Cortex of kidney (tissue), 1 donor: ENCODE results near the gene EXOC3L2.
"Not testable (repeated sequence)": the region's sequence is repeated elsewhere in the genome, so short reads cannot be mapped to it uniquely, and the experiment has no call there.

Experiments used
- DNase-seq: peaks from one replicate; lab custom pipeline; 2025; lab: John Stamatoyannopoulos, UW

The EXOC3L2 gene

DNA sequence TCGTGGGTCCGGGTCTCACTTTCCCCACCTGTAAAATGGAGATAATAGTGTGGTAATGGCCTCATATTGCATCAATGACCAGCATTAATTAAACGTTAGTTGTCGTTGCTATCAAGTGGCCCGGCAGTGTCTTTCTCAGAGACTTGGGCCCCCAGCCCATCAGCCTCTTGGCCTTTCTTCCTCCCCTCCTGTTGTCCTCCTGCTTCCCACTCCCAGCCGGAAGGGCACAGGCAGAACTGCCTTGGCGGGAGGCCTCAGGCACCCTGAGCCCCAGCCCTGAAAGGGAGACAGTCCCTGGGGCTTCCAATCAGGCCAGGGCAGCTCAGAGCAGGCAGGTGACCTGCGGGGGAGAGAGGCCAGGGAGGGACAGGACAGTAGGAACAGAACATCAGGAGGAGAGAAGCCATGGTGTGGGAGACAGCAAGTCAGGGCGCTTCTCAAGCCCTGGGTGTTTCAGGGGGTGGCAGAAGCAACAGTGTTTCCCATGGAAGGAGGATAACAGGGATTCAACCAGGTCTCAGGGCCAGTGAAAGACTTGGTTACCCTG, 10.5 kb upstream of the EXOC3L2 start:
- DNase-seq = no peak

DNA sequence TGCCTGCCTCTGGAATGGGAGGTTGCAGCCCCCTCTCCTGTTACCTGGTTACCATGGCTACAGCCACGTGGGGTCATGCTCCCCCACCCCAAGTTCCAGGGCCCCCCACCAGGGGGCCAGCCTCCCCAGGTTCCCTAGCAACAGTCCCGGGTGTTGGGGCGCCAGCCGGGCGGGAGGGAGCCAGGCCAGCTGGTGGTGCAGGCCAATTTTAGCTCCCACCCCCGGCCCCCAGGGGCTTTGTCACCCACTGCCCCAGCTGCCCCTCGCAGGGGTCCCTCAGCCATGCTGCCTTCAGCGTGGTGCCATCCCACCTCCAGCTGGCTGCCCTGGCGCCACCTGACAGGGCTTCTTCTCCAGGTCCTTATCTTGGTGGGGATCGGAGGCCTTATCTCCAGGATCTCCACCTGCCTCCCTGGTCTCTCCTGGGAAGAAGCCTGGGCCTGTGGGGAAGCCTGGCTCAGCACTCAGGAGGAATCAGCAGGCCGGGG, 8.9 kb upstream of the EXOC3L2 start:
- no peak for DNase-seq

DNA sequence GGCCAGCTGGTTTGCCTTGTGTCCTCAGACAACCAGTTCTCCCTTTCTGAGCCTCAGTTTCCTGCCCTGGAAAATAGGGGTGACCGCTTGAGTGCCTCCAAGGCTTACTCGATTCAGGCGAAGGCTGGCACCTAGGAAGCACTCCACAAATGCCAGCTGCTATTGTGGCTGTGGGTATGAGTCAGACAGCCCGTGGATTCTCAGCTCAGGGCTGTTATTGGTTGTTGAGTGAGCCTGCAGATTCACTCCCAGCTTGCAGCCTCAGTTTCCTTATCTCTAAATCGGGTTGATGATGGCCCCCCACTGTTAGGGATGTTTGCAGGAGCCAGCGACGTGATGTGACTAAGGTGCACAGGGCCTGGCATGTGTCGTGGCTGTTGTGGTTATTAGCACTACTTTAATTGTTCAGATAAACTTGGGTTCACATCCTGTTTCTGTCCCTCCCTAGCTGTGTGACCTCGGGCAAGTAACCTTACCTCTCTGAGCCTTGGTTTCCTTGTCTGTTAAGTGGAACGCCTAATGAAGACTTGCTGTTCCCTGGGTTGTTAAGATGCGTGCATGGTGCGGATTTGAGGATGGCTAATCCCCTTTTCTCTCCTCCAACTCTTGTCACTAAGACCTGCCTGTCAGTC, 8.3 kb upstream of the EXOC3L2 start:
- no peak for DNase-seq

DNA sequence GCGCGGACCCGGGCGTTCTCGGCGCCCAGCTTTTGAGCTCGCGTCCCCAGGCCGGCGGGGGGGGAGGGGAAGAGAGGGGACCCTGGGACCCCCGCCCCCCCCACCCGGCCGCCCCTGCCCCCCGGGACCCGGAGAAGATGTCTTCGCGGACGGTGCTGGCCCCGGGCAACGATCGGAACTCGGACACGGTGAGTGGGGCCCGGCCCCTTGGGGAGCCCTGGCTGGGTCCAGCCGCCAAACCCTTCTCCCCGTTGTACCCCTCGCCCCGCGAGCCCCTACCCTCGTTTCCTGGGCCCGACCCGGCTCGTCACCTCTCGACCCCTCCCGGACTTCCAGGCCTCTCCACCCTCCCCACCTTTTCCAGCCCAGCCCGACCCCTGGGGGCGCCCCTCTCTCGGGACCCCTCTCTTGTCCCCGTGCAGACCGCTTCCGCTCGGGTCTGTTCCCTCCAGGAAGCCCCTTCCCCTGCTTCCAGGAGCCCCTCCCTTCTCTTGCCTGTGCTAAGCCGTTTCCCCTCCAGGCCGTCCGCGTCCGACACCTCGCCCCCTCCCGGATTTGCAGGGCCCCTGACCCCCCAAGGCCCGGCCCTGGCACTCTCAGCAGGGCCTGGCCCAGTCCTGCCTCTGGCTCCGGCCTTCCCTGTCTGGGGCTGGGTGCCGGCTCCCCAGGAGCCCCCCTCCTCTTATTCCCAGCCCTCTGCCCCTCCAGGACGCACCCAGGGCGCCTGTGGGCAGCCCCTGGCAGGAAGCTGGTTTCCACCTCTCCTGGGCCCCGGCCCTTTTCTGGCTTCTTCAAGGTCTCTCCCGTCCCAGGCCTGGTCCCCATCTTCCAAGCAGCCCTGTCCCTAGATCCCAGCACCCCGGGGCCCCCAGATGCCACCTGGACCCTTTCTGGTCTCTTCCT, 6.5 kb upstream of the EXOC3L2 start:
- DNase-seq = no peak

DNA sequence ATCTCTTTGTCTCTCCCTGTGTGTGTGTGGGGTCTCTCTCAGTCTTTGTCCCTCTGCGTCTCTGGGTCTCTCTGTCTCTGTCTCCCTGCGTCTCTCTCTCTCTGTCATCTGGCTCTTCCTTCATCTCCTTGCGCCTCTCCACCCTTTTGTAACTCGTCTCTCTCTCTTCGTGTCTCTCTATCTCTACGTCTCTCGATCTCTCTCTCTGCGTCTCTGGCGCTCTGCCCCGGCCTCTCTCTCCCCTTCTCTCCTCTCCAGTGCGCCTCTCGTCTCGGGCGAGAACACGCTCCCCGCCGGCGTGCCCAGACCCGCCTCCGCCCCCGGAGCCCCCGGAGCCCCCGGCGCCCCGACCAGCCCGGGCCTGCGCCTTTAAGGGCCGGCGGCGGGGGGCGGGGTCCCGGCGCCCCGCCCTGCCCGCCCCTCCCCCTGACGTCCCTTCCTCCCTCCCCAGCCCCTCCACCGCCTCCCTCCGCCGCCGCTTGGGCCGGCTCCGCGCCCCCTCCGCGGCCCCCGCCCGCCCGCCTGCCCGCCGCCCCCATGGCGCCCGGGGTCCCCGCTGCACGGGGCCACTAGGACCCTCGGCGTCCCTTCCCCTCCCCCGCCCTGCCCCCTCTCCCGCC, 5.7 kb upstream of the EXOC3L2 start, which contains the start of gene MARK4:
TSS of gene MARK4 (plus strand) at position 440 of the 620 bp plus-strand sequence. CDS start 318 bp downstream, outside the sequence.
- DNase-seq = no peak

DNA sequence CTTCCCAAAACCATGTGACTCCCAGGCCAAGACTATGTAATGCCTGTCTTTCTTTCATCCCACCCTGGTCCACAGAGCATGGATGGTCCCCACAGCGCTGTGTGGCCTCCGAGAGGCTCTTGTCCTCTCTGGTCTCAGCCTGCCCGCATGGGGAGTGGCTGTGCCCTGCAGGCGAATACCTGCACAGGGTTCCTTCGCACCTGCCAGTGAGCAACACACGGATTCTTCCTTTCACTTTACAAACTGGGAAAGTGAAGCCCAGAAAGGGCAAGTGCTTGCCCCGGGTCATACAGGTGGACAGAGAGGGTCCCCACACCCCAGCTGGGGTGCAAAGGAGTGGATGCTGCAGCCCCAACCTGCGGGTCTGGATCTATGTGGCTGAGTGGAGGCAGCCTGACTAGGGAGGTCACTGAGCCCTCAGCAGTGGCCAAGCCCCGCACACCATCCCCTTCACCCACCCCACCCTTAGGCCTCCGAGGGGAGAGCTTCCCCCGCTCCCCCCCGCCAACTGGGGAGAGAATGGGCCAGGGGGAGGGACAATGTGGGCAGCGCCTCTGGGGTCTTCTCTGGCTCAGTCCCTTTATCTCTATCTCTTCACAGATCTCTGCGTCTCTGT, 5.1 kb upstream of the EXOC3L2 start:
- DNase-seq = no peak

DNA sequence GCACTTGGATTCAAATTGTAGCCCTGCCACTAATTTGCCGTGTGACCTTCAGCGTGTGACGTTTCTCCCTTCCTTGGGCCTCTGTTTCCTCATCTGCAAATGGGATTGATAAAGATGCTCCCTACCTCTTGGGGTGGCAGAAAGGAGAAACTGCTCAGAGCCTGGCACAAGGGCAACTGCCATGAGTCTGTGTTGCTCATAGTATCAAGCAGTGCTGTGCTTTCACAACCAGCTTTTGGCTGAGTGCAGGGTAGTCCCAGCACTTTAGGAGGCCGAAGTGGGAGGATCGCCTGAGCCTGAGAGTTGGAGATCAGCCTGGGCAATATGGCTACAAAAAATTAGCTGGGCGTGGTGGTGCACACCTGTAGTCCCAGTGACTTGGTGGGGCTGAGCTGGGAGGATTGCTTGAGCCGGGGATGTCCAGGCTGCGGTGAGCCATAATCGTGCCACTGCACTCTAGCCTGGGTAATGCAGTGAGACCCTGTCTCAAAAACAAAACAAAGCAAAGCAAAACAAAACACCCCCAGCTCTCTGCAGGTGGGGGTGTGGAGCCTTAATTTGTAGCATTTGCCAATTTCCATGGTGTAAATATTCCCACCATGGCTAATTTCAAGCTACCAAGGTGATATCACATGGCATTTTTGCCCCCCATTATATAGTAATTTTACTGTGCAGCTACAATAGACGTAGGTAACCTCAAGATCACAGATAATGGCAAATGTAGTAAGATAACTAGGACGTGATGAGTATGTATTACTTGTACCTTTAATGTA, 4.2 kb upstream of the EXOC3L2 start:
- no peak for DNase-seq

DNA sequence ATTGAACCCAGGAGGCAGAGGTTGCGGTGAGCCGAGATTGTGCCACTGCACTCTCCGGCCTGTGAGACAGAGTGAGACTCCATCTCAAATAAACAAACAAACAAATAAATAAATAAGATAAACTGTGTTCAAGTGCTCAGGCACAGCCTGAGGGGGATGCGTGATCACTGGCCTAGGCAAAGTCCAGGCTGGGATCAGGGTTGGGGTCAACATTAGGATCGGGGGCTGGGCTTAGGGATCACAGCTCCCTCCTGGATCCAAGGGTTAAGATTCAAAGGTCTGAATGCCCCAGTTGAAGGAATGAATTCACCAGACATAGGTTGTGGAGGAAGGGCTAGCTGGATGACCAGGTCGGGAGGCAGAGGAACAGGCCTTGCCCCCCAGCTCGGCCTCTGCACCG, 1.9 kb upstream of the EXOC3L2 start:
- DNase-seq = no peak

DNA sequence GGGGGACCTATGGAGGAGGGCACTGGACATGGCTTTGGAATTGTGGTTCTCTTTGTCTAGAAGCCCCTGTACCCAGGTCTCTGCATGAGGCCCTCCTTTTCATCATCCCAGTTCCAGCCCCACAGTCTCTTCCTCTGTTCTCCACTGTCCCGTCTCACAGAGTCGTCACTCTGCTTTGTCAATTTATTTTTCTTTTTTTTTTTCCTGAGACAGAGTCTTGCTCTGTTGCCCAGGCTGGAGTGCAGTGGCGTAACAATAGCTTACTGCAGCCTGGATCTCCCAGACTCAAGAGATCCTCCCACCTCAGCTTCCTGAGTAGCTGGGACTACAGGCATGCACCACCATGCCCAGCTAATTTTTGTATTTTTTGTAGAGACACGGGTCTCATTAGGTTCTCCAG, 619 bp upstream of the EXOC3L2 start:
- no peak for DNase-seq

DNA sequence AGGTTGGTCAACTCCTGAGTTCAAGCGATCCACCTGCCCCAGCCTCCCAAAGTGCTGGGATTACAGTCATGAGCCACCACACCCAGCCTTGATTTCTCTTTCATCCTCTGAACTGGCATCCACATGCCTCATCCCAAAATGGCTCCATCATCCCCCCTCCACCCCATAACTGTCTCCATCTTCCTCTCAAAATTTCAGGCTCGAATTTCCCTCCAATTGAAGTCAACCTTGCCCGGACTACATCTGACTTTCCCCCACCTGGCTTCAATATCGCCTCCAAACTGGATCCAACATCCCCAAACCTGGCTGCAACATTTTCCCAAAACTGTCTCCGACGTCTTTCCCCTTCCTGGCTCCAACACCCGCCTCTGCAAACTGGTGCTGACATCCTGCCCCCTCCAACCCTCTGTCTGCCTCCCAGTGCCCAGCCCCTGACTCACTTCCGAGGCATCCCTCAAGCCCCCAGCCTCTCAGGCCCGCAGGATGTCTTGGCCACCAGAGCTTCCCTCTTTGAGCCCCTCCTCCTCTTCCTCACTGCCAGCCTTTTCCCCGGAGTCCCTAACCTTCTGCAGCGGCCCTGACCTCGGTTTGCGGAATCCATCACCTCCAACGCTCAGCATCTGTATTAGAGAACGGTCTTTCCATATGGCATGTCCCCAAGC, 943 bp downstream of the EXOC3L2 start:
- no peak for DNase-seq

DNA sequence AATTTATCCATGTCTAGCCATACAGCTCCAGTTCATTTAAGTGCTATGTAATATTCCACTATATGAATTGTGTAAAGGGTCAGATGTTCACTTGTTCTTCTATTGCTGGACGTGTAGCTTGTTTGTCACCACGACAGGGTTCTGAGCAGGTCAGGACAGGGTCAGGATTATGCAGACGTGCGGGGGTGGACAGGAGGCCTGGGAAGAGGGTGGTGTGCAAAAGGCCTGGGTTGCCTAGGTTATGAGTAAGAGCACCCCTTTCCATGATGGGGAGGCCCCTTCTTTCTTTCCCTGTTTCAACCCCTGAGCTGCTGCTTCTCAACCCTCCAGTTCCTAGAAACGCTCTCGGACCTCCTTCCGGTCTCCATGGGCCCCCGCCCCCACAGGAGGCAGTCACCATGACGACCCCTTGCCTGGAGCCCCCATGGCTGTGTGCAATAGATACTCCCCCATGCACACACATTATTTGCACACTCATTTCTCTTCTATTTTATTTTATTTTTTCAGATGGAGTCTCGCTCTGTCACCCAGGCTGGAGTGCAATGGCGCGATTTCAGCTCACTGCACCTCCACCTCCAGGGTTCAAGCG, 2.0 kb downstream of the EXOC3L2 start:
- DNase-seq = no peak

DNA sequence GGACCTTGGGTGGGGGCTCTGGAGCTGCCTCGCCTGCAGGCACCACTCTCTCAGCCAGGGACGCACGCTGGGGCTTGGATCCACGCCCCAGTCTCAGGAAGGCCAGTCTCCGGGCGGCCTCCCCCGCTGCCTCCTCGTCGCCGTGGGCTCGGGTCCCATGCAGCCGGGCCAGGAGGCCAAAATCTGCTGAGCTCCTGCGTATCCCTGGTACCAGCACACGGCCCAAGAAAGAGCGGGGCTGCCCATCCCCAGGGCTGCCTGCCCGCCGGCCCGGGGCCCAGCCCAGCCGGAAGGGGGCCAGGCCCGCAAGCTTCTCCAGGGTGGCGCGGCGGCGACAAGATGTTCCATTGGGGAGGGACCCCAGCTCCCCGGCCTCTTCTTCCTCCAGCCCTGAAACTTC, 6.7 kb downstream of the EXOC3L2 start:
- no peak for DNase-seq

DNA sequence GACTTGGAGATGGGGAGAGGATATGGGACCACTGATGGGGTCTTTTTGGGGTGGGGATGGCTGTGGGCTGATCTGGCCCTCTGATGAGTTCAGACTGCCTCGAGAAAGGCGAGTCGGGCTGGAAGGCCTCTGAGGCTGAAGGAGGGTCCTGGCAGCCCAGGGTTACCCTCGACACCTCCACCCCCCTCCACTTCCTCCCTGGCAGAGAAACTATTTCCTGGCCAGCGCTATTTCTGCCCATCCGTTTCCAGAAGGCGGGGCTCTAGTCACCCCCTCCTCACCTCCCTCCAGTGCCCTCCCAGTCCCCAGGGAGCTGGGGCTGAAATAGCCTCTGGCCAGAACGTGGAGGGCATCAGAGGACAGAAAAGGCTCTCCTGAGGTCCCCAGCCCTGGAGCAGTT, 9.7 kb downstream of the EXOC3L2 start:
- DNase-seq = no peak

DNA sequence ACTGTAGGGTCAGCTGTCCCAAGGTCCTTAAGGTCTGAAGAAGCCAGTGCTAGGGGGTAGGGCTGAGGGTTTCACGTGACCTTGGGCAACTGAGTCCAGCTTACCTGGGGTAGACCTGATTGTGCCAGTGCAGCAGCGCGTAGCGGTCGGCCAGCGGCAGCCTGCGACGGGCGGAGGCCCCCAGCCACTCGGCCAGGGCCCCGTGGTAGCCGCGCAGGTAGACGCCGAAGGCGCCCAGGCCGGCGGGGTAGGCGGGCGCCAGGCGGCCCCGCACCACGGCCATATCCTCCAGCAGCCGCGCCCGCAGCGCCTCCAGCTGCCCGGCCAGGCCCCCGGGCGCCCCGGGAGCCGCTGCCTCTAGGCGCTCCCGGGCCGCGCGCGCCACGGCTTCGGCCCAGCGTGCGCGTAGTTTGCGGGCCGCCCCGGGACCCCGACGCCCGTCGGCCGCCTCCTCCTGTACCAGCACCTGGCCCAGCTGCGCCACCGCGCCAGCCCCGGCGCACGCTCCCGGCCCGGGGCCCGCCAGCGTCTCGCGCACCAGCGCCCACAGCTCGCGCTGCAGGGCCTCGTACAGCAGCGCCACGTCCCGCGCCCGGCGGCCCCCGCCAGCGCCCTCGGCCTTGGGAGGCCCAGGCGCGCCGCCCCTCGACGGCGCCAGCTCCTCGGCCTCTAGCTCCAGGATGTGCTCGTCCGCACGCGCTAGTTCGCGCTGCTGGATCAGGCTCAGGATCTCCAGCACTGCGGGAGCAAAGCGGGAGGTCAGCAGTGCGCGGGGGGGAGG, 10.9 kb downstream of the EXOC3L2 start:
- DNase-seq = no peak

DNA sequence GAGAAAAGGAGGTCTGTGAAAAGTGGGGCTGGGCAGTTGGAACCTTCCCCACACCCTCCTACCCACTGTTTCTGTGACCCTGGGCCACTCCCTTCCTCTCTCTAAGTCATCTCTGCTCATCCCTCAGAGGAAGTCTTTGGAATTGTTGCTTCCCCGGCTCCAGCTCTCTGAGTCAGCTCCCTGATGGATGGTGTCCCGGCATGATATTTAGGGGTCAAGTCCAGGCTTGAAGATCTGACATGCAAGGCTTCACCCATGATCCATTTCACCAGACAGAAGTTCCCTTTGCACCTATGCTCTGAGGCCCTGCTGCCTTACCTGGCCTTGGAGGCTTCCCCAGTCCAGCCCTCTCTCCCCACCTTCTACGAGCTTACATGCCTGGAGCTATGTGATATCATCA, 13.3 kb downstream of the EXOC3L2 start:
- no peak for DNase-seq

DNA sequence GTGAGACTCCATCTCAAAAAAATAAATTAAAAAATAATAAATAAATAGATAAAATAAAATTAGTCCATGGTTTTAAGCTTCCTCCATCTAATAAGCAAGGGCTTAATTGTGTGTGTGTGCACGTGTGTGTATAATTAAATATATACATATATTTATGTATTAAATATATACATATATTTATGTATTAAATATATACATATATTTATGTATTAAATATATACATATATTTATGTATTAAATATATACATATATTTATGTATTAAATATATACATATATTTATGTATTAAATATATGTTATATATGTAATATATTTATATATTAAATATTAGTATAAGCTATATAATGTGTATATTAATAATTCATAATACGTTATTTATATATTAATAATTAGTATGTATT, 16.2 kb downstream of the EXOC3L2 start:
- not testable (repeated sequence) for DNase-seq

DNA sequence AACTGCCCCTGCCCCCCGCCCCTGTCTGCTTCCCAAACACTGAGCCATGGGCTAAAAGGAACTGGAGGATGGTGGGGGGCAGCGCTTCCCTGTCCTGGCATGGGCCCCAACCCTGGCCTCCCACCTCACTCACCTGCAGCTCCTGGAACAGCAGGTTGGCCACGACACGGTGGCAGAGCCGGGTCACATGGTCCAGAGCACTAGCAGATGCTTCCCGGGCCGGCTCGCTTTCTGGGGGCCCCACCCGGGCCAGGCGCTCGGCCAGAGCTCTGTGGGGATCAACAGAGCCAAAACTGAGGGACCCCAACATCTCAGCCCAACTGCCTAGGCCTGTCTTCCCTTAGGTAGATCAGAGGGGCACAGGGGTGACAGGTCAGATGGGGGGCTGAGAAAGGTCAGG, 20.6 kb downstream of the EXOC3L2 start:
- no peak for DNase-seq

DNA sequence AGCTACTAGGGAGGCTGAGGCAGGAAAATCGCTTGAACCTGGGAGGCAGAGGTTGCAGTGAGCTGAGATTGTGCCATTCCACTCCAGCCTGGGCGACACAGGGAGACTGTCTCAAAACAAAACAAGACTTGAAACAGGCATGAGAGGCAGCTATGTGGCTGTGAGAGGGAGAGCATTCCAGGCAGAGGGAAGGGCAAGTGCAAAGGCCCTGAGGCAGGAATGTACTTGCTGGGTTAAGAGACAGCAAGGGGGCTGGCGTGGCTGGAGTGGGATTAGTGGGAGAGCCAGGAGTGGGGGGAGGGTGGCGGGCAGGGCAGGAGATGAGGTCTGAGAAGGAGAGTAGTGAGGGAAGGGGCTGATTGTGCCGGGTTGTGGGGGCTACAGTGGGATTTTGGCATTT, 21.3 kb downstream of the EXOC3L2 start:
- no peak for DNase-seq

DNA sequence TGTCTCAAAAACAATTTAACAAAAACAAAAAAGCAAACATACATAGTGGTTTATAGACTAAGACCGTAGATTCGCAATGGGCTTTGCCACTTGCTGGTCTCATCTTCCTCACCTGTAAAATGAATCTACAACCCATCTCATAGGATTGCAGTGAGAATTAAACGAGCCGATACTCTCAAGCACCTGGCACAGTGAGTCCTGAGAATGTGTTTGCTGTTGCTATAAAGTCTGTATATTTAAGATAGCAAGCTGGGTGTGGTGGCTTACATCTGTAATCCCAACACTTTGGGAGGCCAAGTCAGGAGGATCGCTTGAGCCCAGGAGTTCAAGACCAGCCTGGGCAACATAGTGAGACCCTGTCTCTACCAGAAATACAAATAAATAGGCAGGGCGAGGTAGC, 22.5 kb downstream of the EXOC3L2 start:
- DNase-seq = no peak
